Esophagus (tissue), 2 donors: ENCODE results near the gene DNER. TPM values are rescaled to one million over a fixed set of nuclear protein-coding genes. Genes with fewer than 3 reads are reported as not detected.

Experiments used
- H3K27ac ChIP-seq, 2 donors: one replicate each; pipeline ENCODE4 v1.5.1; 2013; ENCODE audit warnings: low read depth in 2 of 2, mild to moderate bottlenecking in 2 of 2, inconsistent platforms in 1 of 2, low read length in 1 of 2, moderate library complexity in 1 of 2
- H3K27me3 ChIP-seq, 2 donors: one replicate each; pipeline ENCODE4 v1.6.1; 2013; ENCODE audit warnings: low read length in 2 of 2, control low read depth in 1 of 2, mild to moderate bottlenecking in 1 of 2; ENCODE audit not compliant: insufficient read depth in 2 of 2, control insufficient read depth in 1 of 2
- H3K36me3 ChIP-seq, 2 donors: one replicate each; pipeline ENCODE4 v1.6.1; 2013; ENCODE audit warnings: low read length in 1 of 2; ENCODE audit not compliant: control insufficient read depth in 2 of 2, insufficient read depth in 2 of 2
- H3K4me1 ChIP-seq, 2 donors: one replicate each; pipeline ENCODE4 v1.6.1; 2013; ENCODE audit warnings: low read length in 1 of 2; ENCODE audit not compliant: control insufficient read depth in 2 of 2, insufficient read depth in 2 of 2
- H3K4me3 ChIP-seq, 2 donors: one replicate each; pipeline ENCODE4 v1.5.1; 2013; ENCODE audit warnings: low read length in 2 of 2, mild to moderate bottlenecking in 2 of 2, low read depth in 1 of 2, moderate library complexity in 1 of 2
- H3K9me3 ChIP-seq, 2 donors: one replicate each; pipeline ENCODE4 v1.6.1; 2013; ENCODE audit warnings: mild to moderate bottlenecking in 2 of 2, low read depth in 1 of 2, low read length in 1 of 2, moderate library complexity in 1 of 2; ENCODE audit not compliant: control insufficient read depth in 2 of 2, insufficient read depth in 1 of 2
- WGBS, 2 donors: extraction: QIAGEN DNeasy Blood & Tissue Kit; methylation state at CpG; one replicate each; pipeline ENCODE4 v1.1.7; 2013; 5-methylcytosine and 5-hydroxymethylcytosine counted together
- polyA plus RNA-seq, 2 donors: library from polyadenylated mRNA; stranded (reverse); fragments of 200-250 nt; gene quantifications; one replicate each; pipeline ENCODE4 v1.2.3, GENCODE V29; 2013
- donor health status: healthy with polysubstance abuse.
- donor health status: Bipolar disorder and iron deficiency.

DNER gene
- polyA plus RNA-seq, 2 donors: 0.24 to 0.29 TPM

DNA sequence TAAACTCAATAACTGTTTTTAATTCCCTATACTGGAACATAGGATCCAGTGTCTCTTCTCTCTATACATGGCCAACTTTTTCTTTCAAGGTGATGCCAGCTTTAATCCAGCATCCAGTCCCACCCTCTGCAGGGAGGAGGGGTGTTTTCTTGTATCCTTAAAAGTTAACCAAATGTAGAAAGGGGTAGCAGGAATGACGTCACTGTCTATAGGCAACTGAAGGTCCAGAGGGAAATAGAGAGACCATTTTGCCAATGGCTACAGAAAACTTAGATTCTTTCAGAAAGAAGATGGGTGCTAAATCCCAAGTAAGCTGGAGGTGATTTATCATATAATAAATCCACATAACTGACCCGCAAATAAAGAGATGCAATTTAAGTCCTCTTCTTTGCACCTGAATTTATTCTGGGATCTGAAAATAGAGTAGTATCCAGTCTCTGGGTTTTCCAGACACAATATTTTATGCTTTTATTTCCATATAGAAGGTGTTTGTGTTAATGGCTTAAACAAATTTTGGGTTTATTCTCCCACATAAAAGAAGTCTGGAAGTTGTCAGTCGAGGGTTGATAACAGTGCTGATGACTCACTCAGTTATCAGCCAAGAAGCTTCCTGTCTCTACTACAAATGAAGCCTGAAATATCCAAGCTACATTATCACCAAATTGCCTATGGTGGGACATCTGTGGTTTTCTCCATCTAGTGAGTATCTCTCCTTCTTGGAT lies 5.7 kb upstream of the DNER start:
- H3K9me3 ChIP-seq: no peaks in the 10 kb centered on the region
- H3K4me1 ChIP-seq: no peaks in the 10 kb centered on the region
- peaks cover 4% of the 10 kb centered on the region in 2 donors for H3K27me3 ChIP-seq
- no peaks in the 10 kb centered on the region for H3K36me3 ChIP-seq
- 59 to 63% methylated on average over 3 of the region's 3 CpGs for WGBS, 2 donors
- no peak overlapping the region for H3K4me3 ChIP-seq
- H3K27ac ChIP-seq: no peak overlapping the region

DNA sequence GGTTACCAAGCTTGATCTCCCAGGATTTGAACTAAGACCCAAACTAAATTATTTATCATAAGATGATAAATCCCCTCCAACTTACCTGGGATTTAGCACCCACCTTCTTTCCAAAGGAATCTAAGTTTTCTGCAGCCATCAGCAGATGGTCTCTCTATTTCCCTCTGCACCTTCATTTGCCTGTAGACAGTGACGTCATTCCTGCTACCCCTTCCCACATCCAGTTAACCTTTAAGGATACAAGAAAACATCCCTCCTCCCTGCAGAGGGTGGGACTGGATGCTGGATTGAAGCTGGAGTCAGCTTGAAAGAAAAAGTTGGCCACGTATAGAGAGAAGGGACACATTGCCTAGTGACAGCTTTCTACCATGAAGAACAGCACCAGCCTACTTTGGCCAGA lies 3.7 kb upstream of the DNER start:
- Histone ChIP-seq H3K27me3 (peaks cover 4 to 22% of the 10 kb centered on the region in 2 donors), H3K4me1 (peaks cover 5 to 11% of the 10 kb centered on the region in 2 donors), H3K36me3 (no peaks in the 10 kb centered on the region), H3K9me3 (peaks cover 2 to 4% of the 10 kb centered on the region in 2 donors), H3K27ac (no peak overlapping the region), H3K4me3 (no peak overlapping the region)
- WGBS, 2 donors: 39 to 44% methylated on average over 2 of the region's 2 CpGs

DNA sequence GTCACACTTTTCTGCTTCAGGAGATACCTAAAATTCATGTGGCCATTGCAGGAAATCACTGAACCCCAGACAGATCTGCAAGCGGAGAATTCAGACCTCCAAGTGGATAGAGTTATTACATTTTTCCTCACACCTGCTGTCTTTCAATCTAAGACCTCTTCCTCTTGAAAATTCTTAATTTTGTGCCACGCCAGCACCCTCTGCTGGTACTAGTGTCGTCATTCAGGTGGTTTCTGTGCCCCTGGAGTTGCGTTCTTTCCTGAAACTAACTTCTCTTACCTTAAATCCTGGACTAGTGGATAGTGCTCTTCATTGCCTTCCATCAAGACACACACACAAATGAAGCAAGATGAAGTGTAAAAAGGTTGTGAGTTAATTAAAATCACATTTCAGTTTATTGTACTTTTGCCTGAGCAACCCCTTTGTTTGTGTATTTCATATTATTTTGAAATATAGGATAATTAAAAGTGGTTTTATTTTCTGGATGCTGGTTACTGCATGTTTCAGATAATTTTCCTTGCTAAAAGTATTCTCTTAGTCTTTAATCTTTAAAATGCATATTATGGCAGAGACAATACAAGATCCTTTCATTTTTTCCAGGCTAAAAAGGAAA lies 1.6 kb upstream of the DNER start:
- peaks cover 5 to 11% of the 10 kb centered on the region in 2 donors for H3K4me1 ChIP-seq
- 5 to 7% methylated on average over 4 of the region's 4 CpGs for WGBS, 2 donors
- peaks cover 4 to 29% of the 10 kb centered on the region in 2 donors for H3K27me3 ChIP-seq
- no peak overlapping the region for H3K4me3 ChIP-seq
- no peaks in the 10 kb centered on the region for H3K36me3 ChIP-seq
- H3K27ac ChIP-seq: no peak overlapping the region
- H3K9me3 ChIP-seq: peaks cover 2 to 4% of the 10 kb centered on the region in 2 donors

DNA sequence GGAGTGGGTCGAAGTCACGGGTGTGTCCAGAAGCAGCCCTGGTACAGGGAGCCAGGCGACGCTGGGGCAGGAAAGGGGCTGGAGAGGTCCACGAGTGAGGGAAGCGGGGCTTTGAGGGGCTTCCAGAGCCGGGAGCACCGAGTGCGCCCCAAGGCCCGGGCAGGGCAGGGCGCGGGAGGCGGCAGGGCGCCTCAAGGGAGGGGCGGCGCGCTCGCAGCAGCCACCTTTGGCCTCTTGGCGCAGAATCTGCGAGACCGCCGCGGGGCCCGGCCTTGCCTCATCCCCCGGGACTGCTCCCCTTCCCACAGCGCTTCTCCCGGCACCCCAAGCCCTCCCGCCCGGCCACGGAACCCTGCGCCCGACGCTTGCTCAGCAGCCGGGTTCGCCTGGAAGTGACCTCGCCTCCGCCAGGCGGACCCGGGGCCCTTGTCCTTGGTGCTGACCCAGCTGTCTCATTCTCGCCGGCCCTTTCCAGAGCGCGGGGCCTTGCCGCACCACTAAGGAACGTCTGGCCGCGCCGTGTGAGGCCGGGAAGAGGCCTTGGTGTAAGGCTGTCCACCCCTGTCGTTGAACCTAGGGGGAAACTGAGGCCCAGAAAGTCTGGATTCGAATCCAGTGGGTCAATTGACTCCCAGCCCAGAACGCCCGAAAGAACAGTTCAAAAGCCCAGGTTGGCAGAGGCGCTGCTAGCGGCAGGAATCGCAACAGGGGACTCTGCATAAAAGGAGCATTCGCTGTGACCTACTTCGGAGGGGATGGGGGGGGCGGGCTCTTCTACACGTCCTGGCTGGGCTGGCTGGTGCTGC lies 584 bp upstream of the DNER start:
- WGBS, 2 donors: 2% methylated on average over 39 to 60 of the region's 60 CpGs
- H3K27ac ChIP-seq: no peak overlapping the region
- H3K4me1 ChIP-seq: peaks cover 5 to 11% of the 10 kb centered on the region in 2 donors
- H3K4me3 ChIP-seq: peak overlapping the region; percentile 0 to 45
- H3K27me3 ChIP-seq: peaks cover 0 to 30% of the 10 kb centered on the region in 2 donors
- H3K9me3 ChIP-seq: peaks cover 2 to 4% of the 10 kb centered on the region in 2 donors
- no peaks in the 10 kb centered on the region for H3K36me3 ChIP-seq

DNA sequence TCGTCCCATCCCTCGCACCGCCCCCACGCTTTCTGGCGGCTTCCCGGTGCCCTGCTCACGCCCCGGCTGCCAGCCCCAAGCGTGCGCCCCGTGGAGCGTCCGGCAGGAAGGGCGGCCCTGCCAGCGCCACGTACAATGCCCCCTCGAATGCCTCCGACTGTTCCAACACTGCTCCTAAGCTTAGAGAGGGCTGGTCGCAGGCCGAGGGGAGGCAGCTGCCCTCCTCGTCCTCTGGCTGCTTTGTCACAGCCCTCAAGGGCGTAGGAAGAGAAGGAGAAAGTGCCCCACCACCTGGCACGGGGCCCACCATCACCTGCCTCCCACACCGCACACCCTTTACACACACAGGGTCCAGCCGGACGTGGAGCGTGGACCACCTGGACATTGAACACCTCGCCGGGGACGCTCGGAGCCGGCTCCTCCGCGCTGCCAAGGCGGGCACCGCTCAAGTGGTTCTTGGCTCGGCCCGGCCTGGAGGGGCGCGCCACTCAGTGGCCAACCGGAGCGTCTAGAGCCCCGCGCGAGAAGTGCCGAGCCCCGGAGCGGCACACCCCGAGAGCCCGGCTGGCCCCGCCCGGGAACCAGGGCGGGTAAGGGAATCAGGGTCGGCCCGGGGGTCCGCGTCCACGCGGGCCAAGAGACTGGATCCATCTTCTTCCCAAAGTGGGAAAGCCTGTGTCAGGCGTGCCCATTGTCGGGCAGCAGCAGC lies 830 bp downstream of the DNER start:
- peaks cover 2 to 4% of the 10 kb centered on the region in 2 donors for H3K9me3 ChIP-seq
- H3K4me1 ChIP-seq: peaks cover 5 to 11% of the 10 kb centered on the region in 2 donors
- H3K27me3 ChIP-seq: peaks cover 0 to 30% of the 10 kb centered on the region in 2 donors
- H3K27ac ChIP-seq: no peak overlapping the region
- no peaks in the 10 kb centered on the region for H3K36me3 ChIP-seq
- 1 to 2% methylated on average over 61 of the region's 61 CpGs for WGBS, 2 donors
- H3K4me3 ChIP-seq: peak overlapping the region; percentile 40 to 45

DNA sequence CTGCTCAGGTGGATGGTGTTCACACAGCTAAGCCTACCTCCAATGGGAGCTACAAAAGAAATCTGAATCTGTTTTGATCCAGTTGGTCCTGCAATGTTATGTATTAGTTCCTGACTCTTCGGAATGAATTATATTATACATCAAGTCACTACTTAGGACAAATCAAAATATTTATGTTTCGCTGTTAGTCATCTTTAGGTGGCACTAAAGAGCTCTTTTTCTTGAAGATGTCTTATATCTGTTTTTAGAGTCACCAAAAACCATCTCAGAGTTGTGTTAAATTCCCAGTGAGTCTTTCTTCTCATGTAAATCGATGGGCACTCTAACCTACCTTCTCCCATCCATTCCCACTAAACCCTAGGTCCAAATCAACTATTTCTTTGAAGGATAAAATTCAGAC lies 2.2 kb downstream of the DNER start:
- 83% methylated on average over 3 of the region's 3 CpGs for WGBS, 2 donors
- Histone ChIP-seq H3K9me3 (peaks cover 2 to 4% of the 10 kb centered on the region in 2 donors), H3K27me3 (peaks cover 0 to 30% of the 10 kb centered on the region in 2 donors), H3K27ac (no peak overlapping the region), H3K4me1 (peaks cover 5 to 11% of the 10 kb centered on the region in 2 donors), H3K4me3 (no peak overlapping the region), H3K36me3 (no peaks in the 10 kb centered on the region)

DNA sequence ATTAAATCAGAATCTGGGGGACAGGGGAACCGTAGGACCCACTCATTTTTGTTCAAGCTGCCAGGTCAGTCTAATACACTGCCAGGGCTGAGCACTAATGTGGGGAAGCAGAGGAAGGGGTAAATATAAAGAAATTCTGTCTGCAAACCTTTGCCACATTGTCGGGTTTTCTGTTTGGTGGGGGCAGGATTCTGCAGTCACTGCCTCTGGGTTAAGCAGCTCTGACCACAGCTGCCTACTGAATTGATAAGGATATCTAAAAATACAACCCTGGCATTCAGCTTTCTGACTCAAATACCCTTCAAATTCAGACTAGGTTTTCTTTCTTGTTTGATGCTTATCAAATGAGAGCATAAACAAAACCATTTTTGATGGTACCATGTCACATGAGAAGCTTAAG lies 6.0 kb downstream of the DNER start:
- peaks cover 0 to 2% of the 10 kb centered on the region in 2 donors for H3K9me3 ChIP-seq
- no peaks in the 10 kb centered on the region for H3K36me3 ChIP-seq
- peaks cover 0 to 10% of the 10 kb centered on the region in 2 donors for H3K27me3 ChIP-seq
- WGBS, 2 donors: 46 to 67% methylated on average over 2 of the region's 2 CpGs
- H3K4me1 ChIP-seq: peaks cover 0 to 2% of the 10 kb centered on the region in 2 donors
- no peak overlapping the region for H3K4me3 ChIP-seq
- no peak overlapping the region for H3K27ac ChIP-seq

DNA sequence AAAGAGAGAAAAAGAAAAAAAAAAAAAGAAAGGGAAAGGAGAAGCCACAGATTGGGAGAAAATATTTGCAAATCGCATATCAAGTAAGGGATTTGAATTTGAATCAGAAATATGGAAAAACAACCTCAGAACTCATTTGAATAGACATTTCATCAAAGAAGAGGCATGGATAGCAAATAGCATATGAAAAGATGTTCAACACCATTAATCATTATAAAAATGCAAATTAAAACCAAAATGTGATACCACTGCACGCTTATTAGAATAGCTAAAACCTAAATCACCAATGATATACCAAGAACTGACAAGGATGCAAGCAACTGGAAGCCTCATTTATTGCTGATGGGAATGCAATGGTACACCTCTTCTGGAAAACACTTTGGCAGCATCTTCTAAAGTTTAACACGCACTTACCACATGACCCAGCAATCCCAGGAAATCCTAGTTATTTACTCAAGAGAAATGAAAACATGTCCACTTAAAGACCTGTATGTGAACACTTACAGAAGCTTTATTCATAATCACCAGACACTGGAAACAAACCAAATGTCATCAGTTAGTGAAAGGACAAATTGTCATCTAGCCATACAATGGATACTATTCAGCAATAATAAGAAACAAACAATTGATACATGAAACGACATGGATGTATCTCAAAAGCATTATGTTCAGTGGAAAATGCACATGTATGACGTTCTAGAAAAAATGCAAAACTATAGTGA lies 10.3 kb downstream of the DNER start:
- H3K4me1 ChIP-seq: no peaks in the 10 kb centered on the region
- H3K27ac ChIP-seq: no peak overlapping the region
- H3K9me3 ChIP-seq: no peaks in the 10 kb centered on the region
- H3K4me3 ChIP-seq: no peak overlapping the region
- H3K36me3 ChIP-seq: no peaks in the 10 kb centered on the region
- no peaks in the 10 kb centered on the region for H3K27me3 ChIP-seq
- 79% methylated on average over 5 of the region's 5 CpGs for WGBS, 2 donors

DNA sequence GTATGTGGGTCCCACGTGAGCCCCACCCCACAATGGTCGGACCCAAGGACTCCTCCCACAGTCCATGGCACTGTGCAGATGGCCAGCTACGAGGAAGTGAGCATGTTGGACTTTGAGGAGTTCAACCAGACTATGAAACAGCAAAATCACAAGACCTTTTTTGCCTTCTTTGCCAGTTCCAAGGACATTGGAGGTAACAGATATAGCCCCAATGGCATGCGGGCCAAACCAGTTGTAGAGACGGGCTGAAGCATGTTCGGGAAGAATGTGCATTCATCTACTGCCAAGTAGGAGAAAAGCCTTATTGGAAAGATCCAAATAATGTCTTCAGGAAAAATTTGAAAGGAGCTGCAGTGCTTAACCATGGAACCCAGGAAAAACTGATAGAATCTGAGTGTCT lies 12.6 kb downstream of the DNER start:
- no peaks in the 10 kb centered on the region for H3K27me3 ChIP-seq
- no peak overlapping the region for H3K4me3 ChIP-seq
- no peaks in the 10 kb centered on the region for H3K4me1 ChIP-seq
- H3K9me3 ChIP-seq: no peaks in the 10 kb centered on the region
- WGBS, 2 donors: 46 to 58% methylated on average over 6 of the region's 6 CpGs
- H3K36me3 ChIP-seq: no peaks in the 10 kb centered on the region
- H3K27ac ChIP-seq: no peak overlapping the region
